H7 (cell line): ENCODE measurements around the gene PLEKHG4B. TPM values are rescaled to one million over a fixed set of nuclear protein-coding genes. Genes with fewer than 3 reads are reported as not detected.
"Not testable (repeated sequence)": the region's sequence is repeated elsewhere in the genome, so short reads cannot be mapped to it uniquely, and the experiment has no call there.

ENCODE experiments used
- DNase-seq: peaks from one replicate; pipeline ENCODE4 v3.0.0; 2012
- H3K27me3 ChIP-seq: 2 replicates; pipeline ENCODE4 v1.6.0; 2011; ENCODE audit warnings: mild to moderate bottlenecking, low read length; ENCODE audit not compliant: control insufficient read depth, insufficient read depth
- H3K36me3 ChIP-seq: replicated peaks from 2 replicates; pipeline ENCODE4 v1.5.1; 2011; ENCODE audit warnings: low read length; ENCODE audit not compliant: control insufficient read depth, insufficient read depth
- H3K4me3 ChIP-seq: 2 replicates; pipeline ENCODE4 v1.5.1; 2011; ENCODE audit warnings: low read depth, mild to moderate bottlenecking, control low read depth, low read length, moderate library complexity; ENCODE audit not compliant: insufficient read depth
- total RNA-seq: library from RNA; depleted of rRNA; stranded (reverse); fragments of >200 nt; shearing (Covaris generic); gene quantifications from 2 replicates; pipeline ENCODE4 v1.2.3, GENCODE V29; 2014

PLEKHG4B gene
- total RNA-seq, 1 experiment from 2014 or later = 34.1 TPM

- Histone ChIP-seq H3K36me3 (peaks cover 8% of the 10 kb centered on the region), H3K4me3 (no peak overlapping the region), H3K27me3 (no peaks in the 10 kb centered on the region)
- DNase-seq = peak; percentile 53
These were observed 109.7 kb downstream of the PLEKHG4B start for GRCh38 chr5:201672-202071.

GRCh38 chr5:203246-203930, 111.4 kb downstream of the PLEKHG4B start:
- no peak overlapping the region for H3K4me3 ChIP-seq
- H3K36me3 ChIP-seq = peaks cover 8% of the 10 kb centered on the region
- no peak for DNase-seq
- H3K27me3 ChIP-seq = no peaks in the 10 kb centered on the region

- H3K36me3 ChIP-seq = peaks cover 8% of the 10 kb centered on the region
- DNase-seq = no peak
- no peak overlapping the region for H3K4me3 ChIP-seq
- no peaks in the 10 kb centered on the region for H3K27me3 ChIP-seq
These were observed 112.0 kb downstream of the PLEKHG4B start for GRCh38 chr5:204001-204400.

GRCh38 chr5:204462-204861, 112.5 kb downstream of the PLEKHG4B start:
- Histone ChIP-seq H3K27me3 (no peaks in the 10 kb centered on the region), H3K36me3 (peaks cover 8% of the 10 kb centered on the region), H3K4me3 (no peak overlapping the region)
- DNase-seq = no peak

- no peak for DNase-seq
- Histone ChIP-seq H3K27me3 (no peaks in the 10 kb centered on the region), H3K36me3 (peaks cover 8% of the 10 kb centered on the region), H3K4me3 (no peak overlapping the region)
These were observed 113.2 kb downstream of the PLEKHG4B start for GRCh38 chr5:204966-205670.

GRCh38 chr5:206406-206805, 114.4 kb downstream of the PLEKHG4B start:
- Histone ChIP-seq H3K27me3 (no peaks in the 10 kb centered on the region), H3K4me3 (no peak overlapping the region), H3K36me3 (peaks cover 8% of the 10 kb centered on the region)
- peak; percentile 43 for DNase-seq

- no peaks in the 10 kb centered on the region for H3K27me3 ChIP-seq
- no peak overlapping the region for H3K4me3 ChIP-seq
- DNase-seq = peak; percentile 55
- peaks cover 8% of the 10 kb centered on the region for H3K36me3 ChIP-seq
These were observed 115.1 kb downstream of the PLEKHG4B start for GRCh38 chr5:206927-207536.

GRCh38 chr5:207599-207998, 115.6 kb downstream of the PLEKHG4B start:
- Histone ChIP-seq H3K27me3 (no peaks in the 10 kb centered on the region), H3K36me3 (peaks cover 8% of the 10 kb centered on the region), H3K4me3 (no peak overlapping the region)
- DNase-seq = peak; percentile 83

GRCh38 chr5:208449-209114, 116.6 kb downstream of the PLEKHG4B start:
- Histone ChIP-seq H3K27me3 (no peaks in the 10 kb centered on the region), H3K36me3 (peaks cover 8% of the 10 kb centered on the region)
- DNase-seq = peak; percentile 47

GRCh38 chr5:213803-214395, 121.9 kb downstream of the PLEKHG4B start:
- H3K27me3 ChIP-seq = no peaks in the 10 kb centered on the region
- DNase-seq = no peak
- no peaks in the 10 kb centered on the region; the same call in 1 of the 2 replicates for H3K36me3 ChIP-seq
- no peak overlapping the region for H3K4me3 ChIP-seq

More at GRCh38 chr5:208449-209114, 116.6 kb downstream of the PLEKHG4B start:
- H3K4me3 ChIP-seq = no peak overlapping the region

GRCh38 chr5:215256-215655, 123.3 kb downstream of the PLEKHG4B start:
- H3K27me3 ChIP-seq, H3K36me3 ChIP-seq, H3K4me3 ChIP-seq, DNase-seq: not testable (repeated sequence)

GRCh38 chr5:216076-216475, 124.1 kb downstream of the PLEKHG4B start:
- H3K4me3 ChIP-seq, DNase-seq, H3K36me3 ChIP-seq, H3K27me3 ChIP-seq: not testable (repeated sequence)

GRCh38 chr5:217494-218456, 125.8 kb downstream of the PLEKHG4B start, which contains the start of the genes CCDC127 and SDHA:
Gene CCDC127, minus strand, starts transcription at chr5:218153. Its CDS starts 1,304 bp downstream, at chr5:216849.
Gene SDHA, plus strand, starts transcription at chr5:218320. Its CDS starts 36 bp downstream, at chr5:218356.
- H3K4me3 ChIP-seq = peak within 1 kb of the TSS; percentile 94
- H3K27me3 ChIP-seq, H3K36me3 ChIP-seq: not testable (repeated sequence)
- peak; percentile 100 for DNase-seq
